Choroid plexus epithelial cell (primary cell): ENCODE data around the gene MCTP1.

ENCODE experiments used
- DNase-seq: peaks from one replicate; pipeline ENCODE4 v3.0.0-alpha.2; 2010; ENCODE audit warnings: low read depth
- H3K4me3 ChIP-seq: 2 replicates; pipeline ENCODE4 v1.5.1; 2011; ENCODE audit warnings: low read depth, mild to moderate bottlenecking, control low read depth, low read length, moderate library complexity
- TF ChIP-seq, protein P1 (sequence below): conservative IDR thresholded peaks from 2 replicates; pipeline ENCODE4 v1.5.1; 2011; ENCODE audit warnings: low read depth, mild to moderate bottlenecking, control low read depth, inconsistent platforms, low read length, moderate library complexity

MCTP1 gene

DNA sequence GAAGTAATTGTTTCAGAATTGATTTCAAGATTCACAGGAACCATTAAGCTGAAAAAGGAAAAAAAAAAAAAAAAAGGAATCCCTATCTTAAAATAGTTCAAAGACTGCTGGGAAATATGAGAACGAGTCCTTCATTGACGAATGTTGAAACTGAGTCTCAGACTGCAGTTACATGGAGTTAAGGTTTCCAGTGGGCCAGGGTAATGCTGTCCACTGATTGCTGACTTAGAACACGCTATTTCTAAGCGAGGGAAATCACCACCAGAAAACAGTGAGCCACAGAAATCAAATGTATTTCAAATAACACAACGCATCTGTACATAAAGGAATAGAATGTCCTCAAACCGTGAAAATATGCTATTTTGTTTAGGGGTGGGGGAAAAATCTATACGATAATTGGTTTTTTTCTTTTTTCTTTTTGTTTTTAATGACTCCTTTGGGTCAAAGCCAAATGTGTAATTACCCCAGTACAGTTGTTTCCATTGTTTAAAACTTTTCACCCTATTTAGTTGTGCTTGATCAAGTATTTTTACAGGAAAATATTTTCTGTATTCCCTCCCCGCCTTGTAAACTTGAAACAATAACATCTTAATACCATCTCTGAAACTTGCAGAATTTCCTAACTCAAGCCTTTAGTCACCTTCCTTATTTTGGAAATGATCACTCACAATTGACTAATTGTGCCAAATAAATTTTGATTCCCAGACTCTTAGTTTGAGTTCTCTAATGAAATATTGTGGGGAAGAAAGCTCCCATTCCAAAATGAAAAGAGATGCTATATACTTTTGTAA lies 208.3 kb downstream of the MCTP1 start:
- DNase-seq, result no peak
- no peak overlapping the region for H3K4me3 ChIP-seq
- TF ChIP-seq, protein P1, sequence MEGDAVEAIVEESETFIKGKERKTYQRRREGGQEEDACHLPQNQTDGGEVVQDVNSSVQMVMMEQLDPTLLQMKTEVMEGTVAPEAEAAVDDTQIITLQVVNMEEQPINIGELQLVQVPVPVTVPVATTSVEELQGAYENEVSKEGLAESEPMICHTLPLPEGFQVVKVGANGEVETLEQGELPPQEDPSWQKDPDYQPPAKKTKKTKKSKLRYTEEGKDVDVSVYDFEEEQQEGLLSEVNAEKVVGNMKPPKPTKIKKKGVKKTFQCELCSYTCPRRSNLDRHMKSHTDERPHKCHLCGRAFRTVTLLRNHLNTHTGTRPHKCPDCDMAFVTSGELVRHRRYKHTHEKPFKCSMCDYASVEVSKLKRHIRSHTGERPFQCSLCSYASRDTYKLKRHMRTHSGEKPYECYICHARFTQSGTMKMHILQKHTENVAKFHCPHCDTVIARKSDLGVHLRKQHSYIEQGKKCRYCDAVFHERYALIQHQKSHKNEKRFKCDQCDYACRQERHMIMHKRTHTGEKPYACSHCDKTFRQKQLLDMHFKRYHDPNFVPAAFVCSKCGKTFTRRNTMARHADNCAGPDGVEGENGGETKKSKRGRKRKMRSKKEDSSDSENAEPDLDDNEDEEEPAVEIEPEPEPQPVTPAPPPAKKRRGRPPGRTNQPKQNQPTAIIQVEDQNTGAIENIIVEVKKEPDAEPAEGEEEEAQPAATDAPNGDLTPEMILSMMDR, result no peak

DNA sequence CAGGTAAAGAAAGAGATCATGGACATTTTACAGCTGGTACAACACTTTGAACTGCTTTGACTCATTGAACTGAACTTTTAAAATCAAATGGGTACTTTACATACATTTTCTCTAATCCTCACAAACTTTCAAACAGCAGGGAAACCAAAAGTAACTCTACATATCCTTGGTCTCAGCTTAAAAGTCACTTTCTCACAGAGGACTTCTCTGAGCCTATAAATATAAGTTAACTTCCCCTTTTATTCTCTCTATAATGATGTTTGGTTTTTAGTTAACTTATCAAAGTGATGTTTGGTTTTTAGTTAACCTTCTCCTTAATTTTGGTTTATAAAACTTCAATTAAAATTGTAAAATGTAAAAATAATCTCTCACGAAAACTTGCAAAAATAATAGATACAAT lies 209.8 kb downstream of the MCTP1 start:
- no peak overlapping the region for H3K4me3 ChIP-seq

DNA sequence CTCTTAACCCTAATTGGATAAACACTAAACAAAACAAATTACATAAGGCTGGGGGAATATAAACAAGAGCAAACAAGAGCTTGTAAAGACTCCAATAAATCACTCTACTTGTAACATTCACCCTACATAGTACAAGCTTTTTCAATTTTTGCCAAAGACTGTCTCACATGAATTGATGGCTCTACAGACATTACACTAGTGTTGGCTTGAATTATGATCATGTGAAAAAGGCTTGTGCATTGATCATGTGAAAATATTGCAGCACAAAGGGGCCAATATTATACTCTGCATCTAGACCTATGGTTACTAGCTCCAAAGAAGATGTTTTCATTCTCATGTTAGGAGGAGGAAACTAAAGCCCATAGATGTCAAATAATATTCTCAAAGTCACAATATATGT lies 212.6 kb downstream of the MCTP1 start:
- H3K4me3 ChIP-seq, result no peak overlapping the region
- DNase-seq, result no peak
- TF ChIP-seq, protein P1, result no peak

More for the DNA sequence above, 209.8 kb downstream of the MCTP1 start:
- TF ChIP-seq, protein P1, result no peak
- no peak for DNase-seq

DNA sequence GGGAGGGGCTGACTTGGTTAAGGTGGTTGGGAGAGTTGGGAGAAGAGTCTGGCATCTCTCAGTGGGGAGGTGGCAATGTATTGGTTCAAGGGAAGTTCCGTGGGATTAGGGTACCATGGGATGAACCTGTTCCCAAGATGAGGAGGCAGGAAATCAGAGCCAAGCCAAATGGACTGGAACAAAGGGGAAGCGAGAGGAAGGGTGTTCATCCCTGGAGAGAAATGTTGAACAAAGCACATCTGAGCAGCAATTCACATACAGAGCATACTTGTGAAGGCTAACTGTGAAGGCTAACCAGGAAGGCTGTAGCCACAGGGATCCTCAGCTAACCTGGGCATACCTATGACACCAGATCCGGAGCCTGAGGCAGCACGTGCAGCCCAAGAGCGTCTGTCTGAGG lies 214.0 kb downstream of the MCTP1 start:
- TF ChIP-seq, protein P1, result no peak
- H3K4me3 ChIP-seq, result no peak overlapping the region
- DNase-seq, result no peak

DNA sequence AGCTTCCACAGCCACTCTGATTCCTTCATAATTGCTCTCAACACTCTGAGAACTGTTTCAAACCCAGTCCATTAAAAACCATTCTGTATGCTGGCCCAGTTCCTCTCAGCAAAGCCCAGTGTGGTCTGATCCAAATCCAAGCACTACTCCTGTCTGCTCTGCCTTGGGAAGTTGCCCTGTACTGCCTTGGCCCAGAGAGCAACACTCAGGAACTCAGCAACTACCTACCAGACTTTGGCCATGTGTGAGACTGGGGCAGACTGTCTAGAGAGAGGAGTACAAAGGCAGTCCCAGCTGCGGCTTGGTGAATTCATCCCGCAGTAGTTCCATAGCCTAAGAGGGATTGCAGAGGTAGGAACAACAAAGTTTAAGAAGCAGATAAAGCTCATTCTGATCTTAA lies 214.4 kb downstream of the MCTP1 start:
- no peak overlapping the region for H3K4me3 ChIP-seq
- TF ChIP-seq, protein P1, result no peak
- no peak for DNase-seq

DNA sequence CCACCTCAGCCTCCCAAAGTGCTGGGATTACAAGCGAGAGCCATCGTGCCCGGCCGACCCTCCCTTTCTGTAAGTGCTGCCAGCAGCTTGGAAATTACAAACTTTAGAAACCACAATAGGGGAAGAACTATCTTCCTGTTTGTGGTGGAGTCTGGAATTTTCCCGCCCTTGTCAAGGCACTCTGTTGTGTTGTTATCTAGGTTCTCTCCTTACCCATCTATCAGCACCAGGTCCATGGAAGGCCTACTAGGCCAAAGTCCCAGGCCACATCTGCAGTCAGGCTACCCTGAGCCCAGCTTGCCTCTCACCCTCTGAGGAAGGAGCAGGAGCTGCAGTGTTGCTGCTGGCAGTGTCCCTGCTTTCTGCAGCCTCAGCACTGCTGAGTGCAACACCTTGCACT lies 214.9 kb downstream of the MCTP1 start:
- DNase-seq, result peak; percentile 24
- TF ChIP-seq, protein P1, result no peak
- no peak overlapping the region for H3K4me3 ChIP-seq

DNA sequence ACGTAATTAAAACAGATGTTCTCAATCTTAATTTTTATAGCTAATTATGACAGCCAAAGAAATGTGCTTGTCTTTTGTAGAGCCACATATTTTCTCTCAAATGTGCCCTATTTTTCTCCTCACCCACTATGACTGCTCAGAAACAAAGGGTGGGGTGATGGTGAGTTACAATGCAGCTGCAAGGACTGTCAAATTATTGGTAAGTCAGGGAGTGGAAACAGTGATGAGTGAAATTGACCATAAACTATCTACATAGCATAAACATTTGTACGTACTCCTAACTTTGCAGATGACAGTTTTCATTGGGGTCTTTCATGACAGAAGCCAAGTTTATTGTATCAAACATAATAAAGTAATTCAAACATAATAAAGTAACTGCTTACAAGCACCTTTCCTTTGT lies 215.9 kb downstream of the MCTP1 start:
- DNase-seq, result no peak
- TF ChIP-seq, protein P1, result no peak
- no peak overlapping the region for H3K4me3 ChIP-seq
